Thoracic aorta (tissue), 2 donors: ENCODE data around the gene TVP23A. TPM values are rescaled to one million over a fixed set of nuclear protein-coding genes. Genes with fewer than 3 reads are reported as not detected.

Source experiments
- ATAC-seq: fragments of 150-250 bp; one replicate; pipeline ENCODE4 v1.8.0; 2017; ENCODE audit warnings: low read depth; ENCODE audit not compliant: insufficient number of reproducible peaks, low FRiP score
- DNase-seq: peaks from one replicate; pipeline ENCODE4 v3.0.0-alpha.2; 2020; ENCODE audit warnings: low spot score
- H3K27ac ChIP-seq, 2 donors: fragments of 200-600 bp; sonication (generic); 1 replicate in 1 of 2; 2 replicates in 1 of 2; pipeline ENCODE4 v1.5.1; 2016; ENCODE audit warnings: mild to moderate bottlenecking in 2 of 2, moderate library complexity in 2 of 2
- H3K27me3 ChIP-seq: fragments of 200-600 bp; sonication (generic); replicated peaks from 2 replicates; pipeline ENCODE4 v1.6.0; 2016; ENCODE audit warnings: mild to moderate bottlenecking; ENCODE audit not compliant: insufficient read depth
- H3K36me3 ChIP-seq: fragments of 200-600 bp; sonication (generic); one replicate; pipeline ENCODE4 v1.5.1; 2016
- H3K4me1 ChIP-seq, 2 donors: fragments of 200-600 bp; sonication (generic); 1 replicate in 1 of 2; 2 replicates in 1 of 2; pipeline versions ENCODE4 v1.5.1 to v1.6.0; 2016; ENCODE audit warnings: low read depth in 2 of 2, mild to moderate bottlenecking in 1 of 2; ENCODE audit not compliant: control insufficient read depth in 1 of 2
- H3K4me3 ChIP-seq: fragments of 200-600 bp; sonication (generic); 2 replicates; pipeline ENCODE4 v1.5.1; 2016; ENCODE audit warnings: mild to moderate bottlenecking
- H3K9me3 ChIP-seq: fragments of 200-600 bp; sonication (generic); 2 replicates; pipeline ENCODE4 v1.5.1; 2016
- CTCF ChIP-seq: fragments of 200-600 bp; sonication (generic); IDR thresholded peaks from one replicate; pipeline ENCODE4 v1.5.1; 2019; ENCODE audit warnings: antibody characterized with exemption
- total RNA-seq, 2 donors: library from RNA; depleted of rRNA; stranded (reverse); fragments of >200 nt; gene quantifications; one replicate each; pipeline versions ENCODE4 v1.1.0 to v1.2.3, GENCODE V29; 2016

TVP23A gene
- total RNA-seq, 2 donors from 2014 or later, result 1.1 to 1.5 TPM

- H3K27ac ChIP-seq, result no peak overlapping the region
- no peak for DNase-seq
- no peak overlapping the region for H3K4me3 ChIP-seq
- no peaks in the 10 kb centered on the region for H3K27me3 ChIP-seq
- no peaks in the 10 kb centered on the region for H3K36me3 ChIP-seq
- no peak for TF ChIP-seq CTCF
- H3K4me1 ChIP-seq, result no peaks in the 10 kb centered on the region
- no peaks in the 10 kb centered on the region for H3K9me3 ChIP-seq
- no peak for ATAC-seq
Measured at GRCh38 chr16:10729104-10730048, 89.2 kb downstream of the TVP23A start.

- H3K9me3 ChIP-seq, result no peaks in the 10 kb centered on the region
- no peaks in the 10 kb centered on the region for H3K27me3 ChIP-seq
- no peaks in the 10 kb centered on the region for H3K36me3 ChIP-seq
- H3K4me1 ChIP-seq, result no peaks in the 10 kb centered on the region
- TF ChIP-seq CTCF, result no peak
- H3K27ac ChIP-seq, result no peak overlapping the region
- H3K4me3 ChIP-seq, result no peak overlapping the region
- ATAC-seq, result no peak
- no peak for DNase-seq
Measured at GRCh38 chr16:10728003-10728887, 90.3 kb downstream of the TVP23A start.

Other genes with a start within 250 kb of the TVP23A start
- gene EMP2, start 238.2 kb downstream of the TVP23A start, total RNA-seq, result 100 to 1,000 TPM in 1 of 2 donors, 10 to 100 TPM in 1; 84.7 to 110 TPM
- gene TEKT5, start 123.9 kb downstream of the TVP23A start, total RNA-seq, result not detected
- 10 to 100 TPM; 19.0 to 19.2 TPM for gene NUBP1, start 75.0 kb downstream of the TVP23A start, total RNA-seq
- gene CIITA, start 58.4 kb upstream of the TVP23A start, total RNA-seq, result 10 to 100 TPM; 25.2 to 31.0 TPM
- gene DEXI, start 123.7 kb upstream of the TVP23A start, total RNA-seq, result 100 to 1,000 TPM; 120 to 157 TPM
- 10 to 100 TPM; 46.6 to 47.6 TPM for gene CLEC16A, start 125.8 kb upstream of the TVP23A start, total RNA-seq